ENCODE data around the gene MFSD12. TPM values are rescaled to one million over a fixed set of nuclear protein-coding genes. Genes with fewer than 3 reads are reported as not detected.

MFSD12 gene
- total RNA-seq, 1 experiment from 2014 or later = 121 TPM

DNA sequence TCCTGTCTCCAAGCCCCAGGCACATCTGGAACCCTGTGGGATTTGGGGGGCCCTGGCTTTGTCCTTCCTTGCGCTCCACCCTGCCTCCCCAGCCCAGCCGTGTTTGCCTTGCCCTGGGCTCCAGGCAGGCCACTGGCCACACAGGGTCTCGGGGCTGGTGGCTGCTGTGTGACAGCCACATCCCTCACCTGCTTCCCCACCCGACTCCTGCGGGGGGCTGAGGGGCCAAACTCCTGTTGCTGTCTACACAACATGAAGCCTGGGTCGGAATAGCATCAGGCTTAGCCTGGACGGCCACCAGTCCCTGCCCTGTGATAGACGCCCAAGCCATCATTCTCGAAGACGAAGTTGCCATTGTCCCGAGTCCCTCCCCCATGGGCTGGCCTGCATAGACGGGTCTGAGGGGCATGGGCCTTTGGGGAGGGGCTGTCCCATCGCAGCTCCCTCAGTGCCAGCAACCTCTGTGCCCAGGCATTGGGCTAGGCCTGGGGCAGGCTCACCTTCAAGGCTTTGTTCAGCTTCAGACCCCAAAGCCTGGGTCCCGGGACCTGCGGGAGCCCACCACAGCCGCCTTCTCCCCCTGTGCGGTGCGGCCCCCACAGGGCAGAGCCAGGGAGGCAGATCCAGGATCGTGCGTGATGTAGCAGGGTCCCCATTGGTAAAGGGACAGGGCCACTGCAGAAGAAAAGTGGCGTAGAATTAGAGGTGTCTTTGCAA is 33.9 kb downstream of the MFSD12 start:
- Histone ChIP-seq H3K4me1 (ENCODE audit: insufficient read depth, low read length) (no peaks in the 10 kb centered on the region), H4K20me1 (ENCODE audit: low read length) (peaks cover 3% of the 10 kb centered on the region; the same call in 1 of the 2 replicates), H3K27ac (ENCODE audit: low read length) (no peak overlapping the region), H3F3A (ENCODE audit: low read length, unreplicated experiment) (no peaks in the 10 kb centered on the region), H3K9me3 (ENCODE audit: low read length) (no peaks in the 10 kb centered on the region), H3K4me3 (ENCODE audit: low read length) (no peak overlapping the region), H3K79me2 (ENCODE audit: low read length) (peaks cover 35% of the 10 kb centered on the region), H3K9ac (ENCODE audit: low read length) (no peak overlapping the region), H3K4me2 (ENCODE audit: low read length) (no peak overlapping the region), H3K27me3 (ENCODE audit: low read length) (no peaks in the 10 kb centered on the region), H2AFZ (ENCODE audit: low read length) (no peak overlapping the region), H3K36me3 (ENCODE audit: low read depth, low read length) (no peaks in the 10 kb centered on the region; the same call in 1 of the 2 replicates), H3K9me2 (replicated peaks; ENCODE audit: low read length) (no peaks in the 10 kb centered on the region)
- CTCF ChIA-PET = no interaction called here
- TF ChIP-seq, protein P1, sequence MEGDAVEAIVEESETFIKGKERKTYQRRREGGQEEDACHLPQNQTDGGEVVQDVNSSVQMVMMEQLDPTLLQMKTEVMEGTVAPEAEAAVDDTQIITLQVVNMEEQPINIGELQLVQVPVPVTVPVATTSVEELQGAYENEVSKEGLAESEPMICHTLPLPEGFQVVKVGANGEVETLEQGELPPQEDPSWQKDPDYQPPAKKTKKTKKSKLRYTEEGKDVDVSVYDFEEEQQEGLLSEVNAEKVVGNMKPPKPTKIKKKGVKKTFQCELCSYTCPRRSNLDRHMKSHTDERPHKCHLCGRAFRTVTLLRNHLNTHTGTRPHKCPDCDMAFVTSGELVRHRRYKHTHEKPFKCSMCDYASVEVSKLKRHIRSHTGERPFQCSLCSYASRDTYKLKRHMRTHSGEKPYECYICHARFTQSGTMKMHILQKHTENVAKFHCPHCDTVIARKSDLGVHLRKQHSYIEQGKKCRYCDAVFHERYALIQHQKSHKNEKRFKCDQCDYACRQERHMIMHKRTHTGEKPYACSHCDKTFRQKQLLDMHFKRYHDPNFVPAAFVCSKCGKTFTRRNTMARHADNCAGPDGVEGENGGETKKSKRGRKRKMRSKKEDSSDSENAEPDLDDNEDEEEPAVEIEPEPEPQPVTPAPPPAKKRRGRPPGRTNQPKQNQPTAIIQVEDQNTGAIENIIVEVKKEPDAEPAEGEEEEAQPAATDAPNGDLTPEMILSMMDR (conservative IDR thresholded peaks at IDR 0.05; ENCODE audit: low read depth, low read length) = no peak
- TF ChIP-seq EZH2 (IDR thresholded peaks at IDR 0.05; ENCODE audit: low read length, unreplicated experiment) (no peak), EZH2phosphoT487 (IDR thresholded peaks at IDR 0.05; ENCODE audit: borderline replicate concordance, low read length) (no peak)
- intact Hi-C loops (cut with micrococcal nuclease) = no loop called here
- ATAC-seq (no peak), DNase-seq (no peak)
- no TSS peak for BruUV-seq (replicated peaks)
- POLR2A ChIA-PET (ENCODE audit: unreplicated experiment) = no interaction called here

GRCh38 chr19:3522421-3523360 is 34.7 kb downstream of the MFSD12 start:
- Histone ChIP-seq H2AFZ (ENCODE audit: low read length) (no peak overlapping the region), H4K20me1 (ENCODE audit: low read length) (peaks cover 3% of the 10 kb centered on the region; the same call in 1 of the 2 replicates), H3K79me2 (ENCODE audit: low read length) (peaks cover 43% of the 10 kb centered on the region), H3K27ac (ENCODE audit: low read length) (no peak overlapping the region), H3K27me3 (ENCODE audit: low read length) (no peaks in the 10 kb centered on the region), H3K4me1 (ENCODE audit: insufficient read depth, low read length) (no peaks in the 10 kb centered on the region), H3K9me2 (replicated peaks; ENCODE audit: low read length) (no peaks in the 10 kb centered on the region), H3K4me2 (ENCODE audit: low read length) (no peak overlapping the region), H3F3A (ENCODE audit: low read length, unreplicated experiment) (no peaks in the 10 kb centered on the region), H3K9me3 (ENCODE audit: low read length) (no peaks in the 10 kb centered on the region), H3K36me3 (ENCODE audit: low read depth, low read length) (no peaks in the 10 kb centered on the region; the same call in 1 of the 2 replicates), H3K9ac (ENCODE audit: low read length) (no peak overlapping the region), H3K4me3 (ENCODE audit: low read length) (no peak overlapping the region)
- no peak for ATAC-seq
- no peak for DNase-seq
- ChIA-PET POLR2A (ENCODE audit: unreplicated experiment) (no interaction called here), CTCF (no interaction called here)
- no peak for TF ChIP-seq EZH2 (IDR thresholded peaks at IDR 0.05; ENCODE audit: low read length, unreplicated experiment)
- no peak for TF ChIP-seq EZH2phosphoT487 (IDR thresholded peaks at IDR 0.05; ENCODE audit: borderline replicate concordance, low read length)
- TF ChIP-seq, protein P1 (conservative IDR thresholded peaks at IDR 0.05; ENCODE audit: low read depth, low read length) = no peak
- intact Hi-C loops (cut with micrococcal nuclease) = no loop called here
- BruUV-seq (replicated peaks) = no TSS peak

Data from PC-3 (cell line).